ENCODE results near the gene S100P.

Gene S100P

DNA sequence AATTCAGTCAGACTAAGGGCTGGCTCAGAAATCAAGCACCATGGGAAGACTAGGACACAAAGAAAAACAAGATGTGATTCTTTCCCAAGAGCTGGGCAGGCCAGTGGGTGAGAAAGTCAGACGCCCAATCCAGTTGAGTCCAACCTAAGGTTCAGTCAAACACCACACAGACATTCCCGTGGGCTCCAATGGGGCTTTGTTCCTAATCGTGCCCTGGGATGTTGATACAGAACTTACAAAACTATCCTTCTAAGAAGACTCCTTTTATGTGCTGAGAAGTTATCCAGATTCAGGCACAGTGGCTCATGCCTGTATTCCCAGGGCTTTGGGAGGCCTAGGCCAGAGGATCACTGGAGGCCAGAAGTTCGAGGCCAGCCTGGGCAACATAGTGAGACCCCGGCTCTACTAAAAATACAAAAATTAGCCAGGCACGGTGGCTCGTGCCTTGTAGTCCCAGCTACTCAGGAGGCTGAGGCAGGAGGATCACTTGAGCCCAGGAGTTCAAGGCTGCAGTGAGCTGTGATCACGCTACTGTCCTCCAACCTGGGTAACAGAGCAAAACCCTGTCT lies 26.0 kb downstream of the S100P start:
- Histone ChIP-seq H3K79me2 (ENCODE audit: insufficient read depth, low read length) (no peaks in the 10 kb centered on the region), H3K9me3 (ENCODE audit: low read length) (no peaks in the 10 kb centered on the region), H3K9ac (ENCODE audit: low read length) (no peak overlapping the region), H3F3A (ENCODE audit: insufficient read depth, low read length) (no peaks in the 10 kb centered on the region), H3K9me2 (ENCODE audit: low read depth, low read length) (no peaks in the 10 kb centered on the region), H3K4me3 (ENCODE audit: low read depth, low read length, poor library complexity, severe bottlenecking) (no peak overlapping the region), H3K4me2 (ENCODE audit: low read length) (no peak overlapping the region), H2AFZ (ENCODE audit: low read length) (no peak overlapping the region), H3K27me3 (ENCODE audit: insufficient read depth, low read length) (no peaks in the 10 kb centered on the region), H3K4me1 (ENCODE audit: insufficient read depth, low read length, severe bottlenecking) (peaks cover 17% of the 10 kb centered on the region), H4K20me1 (ENCODE audit: insufficient read depth, low read length) (no peaks in the 10 kb centered on the region), H3K36me3 (ENCODE audit: insufficient read depth, low read length) (no peaks in the 10 kb centered on the region; the same call in 1 of the 2 replicates), H3K27ac (ENCODE audit: low read depth, low read length, poor library complexity, severe bottlenecking) (no peak overlapping the region)
- TF ChIP-seq CTCF (IDR thresholded peaks at IDR 0.05; ENCODE audit: low read length), result no peak
- no peak for TF ChIP-seq EZH2 (IDR thresholded peaks at IDR 0.05; ENCODE audit: borderline replicate concordance, low read length)

DNA sequence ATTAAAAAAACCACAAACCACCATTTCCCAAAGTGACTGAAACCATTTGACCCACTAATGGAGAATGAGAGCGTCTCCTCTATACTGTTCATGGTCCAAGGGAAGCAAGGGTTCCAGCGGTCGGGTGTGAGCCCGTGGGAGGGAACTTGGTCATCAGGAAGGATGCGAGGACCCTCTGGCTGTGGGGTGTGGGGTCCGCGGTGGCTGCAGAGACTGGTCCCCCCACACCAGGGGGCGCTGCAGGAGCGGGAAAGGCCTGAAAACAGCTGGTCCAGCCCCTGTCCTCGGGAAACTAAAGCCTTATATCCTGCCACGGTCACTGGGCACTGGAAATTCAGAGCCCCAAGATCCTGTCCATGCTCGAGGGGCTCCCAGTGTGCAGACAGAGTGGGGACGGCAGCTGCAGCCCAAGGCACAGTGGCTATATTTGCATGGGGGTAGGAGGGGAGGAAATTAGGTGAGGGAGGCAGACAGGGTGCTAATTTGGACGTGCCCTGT lies 26.6 kb downstream of the S100P start:
- H3K9me3 ChIP-seq (ENCODE audit: low read length), result no peaks in the 10 kb centered on the region
- peaks cover 17% of the 10 kb centered on the region for H3K4me1 ChIP-seq (ENCODE audit: insufficient read depth, low read length, severe bottlenecking)
- TF ChIP-seq EZH2 (IDR thresholded peaks at IDR 0.05; ENCODE audit: borderline replicate concordance, low read length) (no peak), CTCF (IDR thresholded peaks at IDR 0.05; ENCODE audit: low read length) (peak; percentile 77)
- H3K9ac ChIP-seq (ENCODE audit: low read length), result no peak overlapping the region
- no peak overlapping the region for H3K4me2 ChIP-seq (ENCODE audit: low read length)
- H4K20me1 ChIP-seq (ENCODE audit: insufficient read depth, low read length), result no peaks in the 10 kb centered on the region
- no peaks in the 10 kb centered on the region for H3K79me2 ChIP-seq (ENCODE audit: insufficient read depth, low read length)
- H2AFZ ChIP-seq (ENCODE audit: low read length), result no peak overlapping the region
- no peaks in the 10 kb centered on the region for H3K9me2 ChIP-seq (ENCODE audit: low read depth, low read length)
- no peak overlapping the region for H3K4me3 ChIP-seq (ENCODE audit: low read depth, low read length, poor library complexity, severe bottlenecking)
- no peak overlapping the region for H3K27ac ChIP-seq (ENCODE audit: low read depth, low read length, poor library complexity, severe bottlenecking)
- no peaks in the 10 kb centered on the region for H3K27me3 ChIP-seq (ENCODE audit: insufficient read depth, low read length)
- H3K36me3 ChIP-seq (ENCODE audit: insufficient read depth, low read length), result no peaks in the 10 kb centered on the region; the same call in 1 of the 2 replicates
- no peaks in the 10 kb centered on the region for H3F3A ChIP-seq (ENCODE audit: insufficient read depth, low read length)

GRCh38 chr4:6721121-6721520 lies 27.4 kb downstream of the S100P start:
- H4K20me1 ChIP-seq (ENCODE audit: insufficient read depth, low read length), result no peaks in the 10 kb centered on the region
- H3F3A ChIP-seq (ENCODE audit: insufficient read depth, low read length), result no peaks in the 10 kb centered on the region
- H3K4me1 ChIP-seq (ENCODE audit: insufficient read depth, low read length, severe bottlenecking), result peaks cover 11% of the 10 kb centered on the region
- H3K9me2 ChIP-seq (ENCODE audit: low read depth, low read length), result no peaks in the 10 kb centered on the region
- H3K27me3 ChIP-seq (ENCODE audit: insufficient read depth, low read length), result no peaks in the 10 kb centered on the region
- H3K9me3 ChIP-seq (ENCODE audit: low read length), result no peaks in the 10 kb centered on the region
- no peak overlapping the region for H3K9ac ChIP-seq (ENCODE audit: low read length)
- no peak for TF ChIP-seq EZH2 (IDR thresholded peaks at IDR 0.05; ENCODE audit: borderline replicate concordance, low read length)
- TF ChIP-seq CTCF (IDR thresholded peaks at IDR 0.05; ENCODE audit: low read length), result no peak
- no peak overlapping the region for H3K27ac ChIP-seq (ENCODE audit: low read depth, low read length, poor library complexity, severe bottlenecking)
- H3K36me3 ChIP-seq (ENCODE audit: insufficient read depth, low read length), result no peaks in the 10 kb centered on the region; the same call in 1 of the 2 replicates
- H3K4me2 ChIP-seq (ENCODE audit: low read length), result no peak overlapping the region
- no peak overlapping the region for H3K4me3 ChIP-seq (ENCODE audit: low read depth, low read length, poor library complexity, severe bottlenecking)
- no peak overlapping the region for H2AFZ ChIP-seq (ENCODE audit: low read length)
- H3K79me2 ChIP-seq (ENCODE audit: insufficient read depth, low read length), result no peaks in the 10 kb centered on the region

Measured in OCI-LY1 (cell line).